Stimulated activated naive B cell treated with anti-CD40 and anti-IgM and Interleukin-4, amounts not matched to agents 10 μg/mL and 1 μg/mL and 100 μg/mL, for 72 hours (primary cell): ENCODE results near the gene DAPK2.
A peak's percentile ranks its signal among the peaks of the same experiment; 100 is the strongest.

Experiments used
- ATAC-seq, 2 donors: fragments of 150-1000 bp; cut with Tn5 transposase; replicated peaks; 2 replicates each; pipeline ENCODE4 v1.10.0; 2021; ENCODE audit warnings: moderate library complexity in 1 of 2
- DNase-seq: peaks from one replicate; pipeline ENCODE4 v3.0.0; 2021
- H3K27ac Mint-ChIP-seq: one replicate; pipeline ENCODE4 v1.8.0; 2022; ENCODE audit warnings: mild to moderate bottlenecking, mixed read lengths
- H3K27me3 Mint-ChIP-seq, 2 donors: one replicate each; pipeline ENCODE4 v1.8.0; 2022; ENCODE audit warnings: mixed read lengths in 2 of 2
- H3K36me3 Mint-ChIP-seq, 2 donors: one replicate each; pipeline ENCODE4 v1.8.0; 2022; ENCODE audit warnings: mixed read lengths in 2 of 2, mild to moderate bottlenecking in 1 of 2
- H3K4me1 Mint-ChIP-seq, 2 donors: one replicate each; pipeline ENCODE4 v1.8.0; 2022; ENCODE audit warnings: mixed read lengths in 2 of 2, mild to moderate bottlenecking in 1 of 2
- H3K4me3 Mint-ChIP-seq, 2 donors: one replicate each; pipeline ENCODE4 v1.8.0; 2022; ENCODE audit warnings: mild to moderate bottlenecking in 2 of 2, mixed read lengths in 2 of 2, moderate library complexity in 1 of 2
- H3K9me3 Mint-ChIP-seq, 2 donors: one replicate each; pipeline ENCODE4 v1.8.0; 2022; ENCODE audit warnings: mixed read lengths in 2 of 2, mild to moderate bottlenecking in 1 of 2

DAPK2 gene

DNA sequence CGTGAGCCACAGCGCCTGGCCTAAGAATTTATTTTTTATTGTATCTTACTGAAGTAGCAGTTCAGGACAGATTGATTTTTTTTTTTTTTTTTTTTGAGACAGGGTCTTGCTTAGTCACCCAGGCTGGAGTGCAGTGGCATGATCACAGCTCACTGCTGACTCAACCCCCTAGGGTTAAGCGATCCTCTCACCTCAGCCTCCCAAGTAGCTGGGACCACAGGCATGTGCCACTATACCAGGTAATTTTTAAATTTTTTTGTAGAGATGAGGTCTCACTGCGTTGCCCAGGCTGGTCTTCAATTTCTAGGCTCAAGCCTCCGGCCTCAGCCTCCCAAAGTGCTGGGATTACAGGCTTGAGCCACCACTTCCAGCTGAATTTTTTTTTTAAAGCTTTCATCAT lies 112.8 kb downstream of the DAPK2 start:
- no peaks in the 10 kb centered on the region for H3K36me3 Mint-ChIP-seq
- peaks cover 4 to 5% of the 10 kb centered on the region in 2 donors for H3K4me1 Mint-ChIP-seq
- H3K4me3 Mint-ChIP-seq = no peak overlapping the region
- H3K9me3 Mint-ChIP-seq = no peaks in the 10 kb centered on the region
- no peak for ATAC-seq
- no peaks in the 10 kb centered on the region for H3K27me3 Mint-ChIP-seq
- no peak overlapping the region for H3K27ac Mint-ChIP-seq
- no peak for DNase-seq

DNA sequence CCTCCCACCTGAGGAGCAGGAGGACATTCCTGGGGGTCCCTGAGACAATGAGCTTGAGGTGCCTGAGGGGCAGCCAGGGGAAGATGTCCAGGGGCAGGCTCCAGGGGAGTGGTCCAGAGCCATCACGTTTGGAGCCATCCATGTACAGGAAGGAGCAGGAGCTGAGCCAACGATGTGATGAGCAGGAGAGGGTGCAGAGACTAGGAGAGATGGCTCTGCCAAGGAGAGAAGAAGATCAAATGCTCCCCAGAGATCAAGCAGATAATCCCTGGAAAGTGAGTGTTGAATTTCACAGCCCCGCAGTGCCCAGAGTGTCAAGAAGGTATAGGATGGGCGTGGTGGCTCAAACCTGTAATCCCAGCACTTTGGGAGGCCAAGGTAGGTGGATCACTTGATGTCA lies 114.7 kb downstream of the DAPK2 start:
- Mint-ChIP-seq H3K27ac (no peak overlapping the region), H3K36me3 (no peaks in the 10 kb centered on the region), H3K4me3 (no peak overlapping the region), H3K4me1 (peaks cover 0 to 1% of the 10 kb centered on the region in 2 donors), H3K27me3 (no peaks in the 10 kb centered on the region), H3K9me3 (no peaks in the 10 kb centered on the region)
- DNase-seq (no peak), ATAC-seq (no peak)

DNA sequence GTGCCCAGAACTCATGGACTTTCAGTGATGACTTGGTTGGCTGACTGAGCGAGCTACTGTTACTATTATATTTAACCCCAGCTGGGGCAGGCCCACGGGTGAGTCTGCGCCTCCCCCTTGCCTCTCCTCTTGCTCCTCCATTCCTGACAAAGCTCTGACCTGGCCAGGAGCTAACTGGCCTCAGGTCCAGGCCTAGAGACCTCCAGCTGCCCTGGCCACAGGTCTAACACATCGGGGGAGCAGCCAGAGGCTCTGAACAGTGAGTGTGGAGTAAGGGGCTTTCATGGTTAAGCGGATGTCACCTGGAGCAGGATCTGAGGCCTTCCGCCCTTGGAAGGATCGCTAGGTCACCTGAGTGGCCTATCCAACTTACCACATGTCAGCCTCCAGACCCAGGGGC lies 116.3 kb downstream of the DAPK2 start:
- Mint-ChIP-seq H3K27ac (no peak overlapping the region), H3K9me3 (no peaks in the 10 kb centered on the region), H3K4me1 (peaks cover 0 to 1% of the 10 kb centered on the region in 2 donors), H3K36me3 (no peaks in the 10 kb centered on the region), H3K4me3 (no peak overlapping the region), H3K27me3 (no peaks in the 10 kb centered on the region)
- DNase-seq (no peak), ATAC-seq (no peak)

DNA sequence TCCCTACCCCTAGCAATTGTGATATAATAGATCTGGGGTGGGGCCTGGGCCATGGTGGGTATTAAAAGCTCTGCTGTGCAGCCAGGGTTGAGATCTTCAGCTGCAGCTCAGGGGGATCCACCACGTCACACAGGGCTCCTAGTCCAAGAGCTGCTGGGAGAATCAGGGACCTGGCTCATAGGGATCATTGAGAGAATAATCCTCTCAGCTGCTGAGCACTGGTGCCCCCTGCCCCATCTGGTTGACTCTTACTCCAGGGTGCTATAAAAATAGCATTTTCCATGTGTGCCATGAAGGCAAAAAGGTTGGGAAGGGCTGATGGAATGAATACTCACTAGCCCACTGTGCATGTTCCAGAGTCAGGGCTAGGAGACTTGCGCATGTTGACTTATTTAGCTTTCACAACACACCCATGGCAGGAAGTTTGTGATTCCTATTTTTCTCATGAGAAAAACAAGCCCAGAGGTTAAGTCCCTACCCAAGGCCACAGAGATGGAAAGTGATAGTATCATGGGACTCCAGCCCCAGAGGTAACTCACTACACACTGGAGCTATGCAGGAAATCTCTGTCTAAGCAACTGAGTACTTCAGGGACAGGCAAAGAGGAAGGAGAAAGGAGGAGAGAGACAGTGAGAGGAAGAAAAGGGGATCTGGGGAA lies 118.0 kb downstream of the DAPK2 start:
- H3K4me3 Mint-ChIP-seq = no peak overlapping the region

DNA sequence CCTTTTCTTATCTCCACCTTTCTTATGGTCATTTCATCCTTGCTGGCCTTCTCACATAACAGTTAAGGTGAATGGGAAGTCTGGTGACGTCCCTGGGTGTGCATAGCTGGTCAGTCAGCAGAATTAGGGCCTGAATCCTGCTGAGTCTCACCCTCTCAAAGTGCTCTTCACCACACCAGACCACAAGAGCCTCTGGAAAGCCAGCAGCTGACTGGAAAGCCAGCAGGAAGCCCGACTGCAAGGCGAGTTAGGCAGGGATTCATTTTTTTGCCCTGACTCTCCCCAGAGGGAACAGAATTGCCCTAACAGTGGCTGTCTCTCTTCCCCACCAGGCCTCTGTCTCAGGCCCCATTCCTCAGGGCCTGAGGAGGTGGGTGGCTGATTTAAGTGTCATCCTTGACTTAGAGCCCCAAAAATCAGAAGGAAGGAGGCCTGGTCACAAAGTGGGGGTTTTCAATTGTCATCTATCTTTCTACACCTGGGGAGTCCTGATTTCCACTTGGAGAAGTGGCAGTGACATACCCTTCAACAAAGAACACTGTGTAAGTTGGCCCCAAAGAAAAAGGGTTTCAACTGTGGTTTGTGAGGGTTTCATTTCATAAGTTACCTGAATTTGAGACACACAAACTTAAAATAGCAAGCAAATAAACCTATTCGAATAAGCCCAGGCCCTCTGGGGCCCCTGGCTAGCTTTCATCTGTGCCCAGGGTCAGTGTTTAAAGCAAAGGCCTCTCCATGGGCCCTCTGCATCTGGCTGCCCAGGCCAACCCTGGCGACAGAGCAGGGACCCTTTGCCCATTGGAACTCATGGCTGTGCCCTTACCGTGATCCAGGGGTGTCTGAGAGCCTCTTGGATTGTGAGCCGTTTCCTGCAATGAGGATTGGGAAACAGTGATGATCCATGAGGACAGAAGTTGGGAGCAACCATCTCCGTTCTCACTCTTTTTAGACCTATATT lies 122.0 kb downstream of the DAPK2 start:
- ATAC-seq (no peak), DNase-seq (no peak)
- Mint-ChIP-seq H3K9me3 (no peaks in the 10 kb centered on the region), H3K4me3 (no peak overlapping the region), H3K27me3 (no peaks in the 10 kb centered on the region), H3K4me1 (peaks cover 14 to 27% of the 10 kb centered on the region in 2 donors), H3K36me3 (no peaks in the 10 kb centered on the region), H3K27ac (no peak overlapping the region)

More for the DNA sequence above, 118.0 kb downstream of the DAPK2 start:
- no peaks in the 10 kb centered on the region for H3K27me3 Mint-ChIP-seq
- H3K36me3 Mint-ChIP-seq = no peaks in the 10 kb centered on the region
- no peak for DNase-seq
- no peak for ATAC-seq
- H3K9me3 Mint-ChIP-seq = no peaks in the 10 kb centered on the region
- H3K4me1 Mint-ChIP-seq = peaks cover 1 to 5% of the 10 kb centered on the region in 2 donors
- no peak overlapping the region for H3K27ac Mint-ChIP-seq

DNA sequence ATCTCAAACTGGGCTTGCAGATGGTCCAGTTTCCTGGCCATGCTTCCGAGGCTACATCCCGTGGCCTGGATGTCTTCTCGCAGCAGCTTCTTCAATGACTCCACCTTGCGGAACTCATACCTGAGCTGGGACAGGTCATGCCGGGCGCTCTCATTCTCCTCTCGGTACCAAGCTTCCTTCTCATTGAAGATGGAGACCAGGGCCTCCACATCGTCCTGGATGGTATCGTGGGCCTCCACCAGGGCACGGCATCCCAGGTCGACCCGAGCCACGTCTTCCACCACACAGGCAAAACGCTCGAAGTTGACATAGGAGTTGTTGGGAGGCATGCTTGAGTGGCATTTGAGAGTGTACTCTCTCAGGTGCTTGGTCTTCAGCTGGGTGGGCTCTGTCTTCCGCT lies 123.4 kb downstream of the DAPK2 start:
- peaks cover 0 to 2% of the 10 kb centered on the region in 2 donors for H3K27me3 Mint-ChIP-seq
- H3K36me3 Mint-ChIP-seq = no peaks in the 10 kb centered on the region
- no peaks in the 10 kb centered on the region for H3K9me3 Mint-ChIP-seq
- H3K4me3 Mint-ChIP-seq = no peak overlapping the region
- DNase-seq = no peak
- H3K4me1 Mint-ChIP-seq = peaks cover 14 to 32% of the 10 kb centered on the region in 2 donors
- H3K27ac Mint-ChIP-seq = no peak overlapping the region
- no peak for ATAC-seq

DNA sequence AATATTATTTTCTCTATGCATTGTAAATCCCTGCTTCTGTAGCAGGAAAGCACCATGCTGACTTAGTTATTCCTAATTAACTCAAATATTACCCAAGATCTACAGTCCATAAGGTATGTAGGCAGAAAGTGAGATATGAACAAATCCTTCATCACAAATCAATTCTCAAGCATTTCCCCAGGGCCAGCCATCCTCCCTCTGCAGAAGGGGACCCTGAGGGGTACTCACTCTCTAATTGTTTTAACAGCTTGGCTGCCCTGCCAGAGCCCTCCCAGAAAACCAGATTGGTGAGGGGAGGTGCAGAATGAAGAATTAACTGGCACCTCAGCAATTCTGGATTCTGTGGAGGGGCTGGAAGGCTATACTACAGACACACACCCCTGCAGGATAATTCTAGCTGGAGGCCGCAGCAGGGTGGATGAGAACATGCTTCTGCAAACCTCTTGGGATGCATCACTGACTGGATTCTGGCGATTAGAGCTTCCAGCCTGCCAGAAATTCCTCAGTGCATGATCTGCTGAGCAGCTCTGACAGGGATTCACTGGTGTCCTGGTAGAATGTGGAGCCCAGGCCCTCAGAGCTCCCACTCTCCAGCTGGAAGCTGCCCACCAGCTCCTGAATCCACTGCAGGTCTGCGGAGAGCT lies 123.9 kb downstream of the DAPK2 start:
- no peak overlapping the region for H3K27ac Mint-ChIP-seq
- no peaks in the 10 kb centered on the region for H3K36me3 Mint-ChIP-seq
- no peak for DNase-seq
- no peak for ATAC-seq
- H3K4me3 Mint-ChIP-seq = no peak overlapping the region
- peaks cover 0 to 7% of the 10 kb centered on the region in 2 donors for H3K27me3 Mint-ChIP-seq
- peaks cover 14 to 38% of the 10 kb centered on the region in 2 donors for H3K4me1 Mint-ChIP-seq
- H3K9me3 Mint-ChIP-seq = no peaks in the 10 kb centered on the region

DNA sequence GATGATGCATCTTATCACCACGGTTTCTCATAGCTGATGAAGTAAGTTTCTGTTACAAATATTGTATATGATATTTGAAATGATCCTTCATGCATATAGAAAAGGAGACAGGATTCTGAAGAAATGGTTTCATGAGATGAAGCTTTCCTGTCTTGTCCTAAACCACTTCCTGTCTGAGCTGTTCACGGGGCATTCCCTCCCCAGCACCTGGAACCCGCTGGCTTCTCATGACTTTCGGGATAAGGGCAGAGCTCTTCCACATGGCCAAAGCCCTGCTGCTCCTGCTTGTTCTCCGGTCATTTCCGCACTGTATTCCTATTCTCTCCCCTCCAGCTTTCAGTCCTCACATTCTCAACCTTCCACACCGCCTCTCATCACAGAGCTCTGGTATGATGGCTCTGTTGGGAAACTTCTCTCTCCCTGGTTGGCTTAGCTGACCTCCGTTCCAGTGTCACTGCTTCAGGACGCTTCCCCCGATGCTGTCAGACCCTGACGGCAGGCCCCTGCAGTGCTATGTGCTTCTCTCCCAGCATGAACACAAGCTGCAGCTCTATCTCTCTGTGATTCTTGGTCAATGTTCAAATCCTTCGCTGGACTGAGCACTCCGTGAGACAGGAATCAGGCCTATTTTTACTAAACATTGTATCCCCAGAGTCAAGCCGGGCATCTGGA lies 125.6 kb downstream of the DAPK2 start:
- no peak overlapping the region for H3K4me3 Mint-ChIP-seq
- H3K9me3 Mint-ChIP-seq = no peaks in the 10 kb centered on the region

DNA sequence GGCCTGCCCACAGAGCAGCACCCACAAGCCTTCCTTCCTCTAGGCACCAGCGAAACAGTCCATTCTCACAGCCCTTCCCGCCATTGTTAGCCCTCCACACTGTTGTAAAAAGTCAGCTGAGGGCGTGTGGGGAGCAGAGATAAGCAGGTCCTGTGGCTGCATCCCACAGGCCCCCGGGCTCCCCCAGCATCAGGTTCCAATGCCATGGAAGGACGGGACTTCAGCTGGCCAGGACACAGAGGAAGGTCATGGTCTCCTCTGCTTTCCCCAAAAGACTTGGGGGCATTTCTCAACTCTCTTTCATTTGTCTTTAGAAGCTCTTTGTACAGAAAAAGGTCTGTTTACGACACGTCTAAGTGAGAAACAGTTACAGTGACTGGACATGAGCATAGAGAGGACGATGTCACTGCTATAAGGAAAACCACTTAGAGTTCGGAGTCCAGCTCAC lies 127.4 kb downstream of the DAPK2 start:
- Mint-ChIP-seq H3K27ac (no peak overlapping the region), H3K4me3 (no peak overlapping the region), H3K27me3 (peaks cover 0 to 11% of the 10 kb centered on the region in 2 donors), H3K36me3 (no peaks in the 10 kb centered on the region), H3K4me1 (peaks cover 26 to 61% of the 10 kb centered on the region in 2 donors), H3K9me3 (no peaks in the 10 kb centered on the region)
- DNase-seq (no peak), ATAC-seq (no peak)

More for the DNA sequence above, 125.6 kb downstream of the DAPK2 start:
- DNase-seq = no peak
- Mint-ChIP-seq H3K27ac (peak overlapping the region; percentile 27), H3K36me3 (no peaks in the 10 kb centered on the region), H3K27me3 (peaks cover 0 to 7% of the 10 kb centered on the region in 2 donors), H3K4me1 (peaks cover 19 to 47% of the 10 kb centered on the region in 2 donors)
- ATAC-seq = peak; percentile 45 to 58

DNA sequence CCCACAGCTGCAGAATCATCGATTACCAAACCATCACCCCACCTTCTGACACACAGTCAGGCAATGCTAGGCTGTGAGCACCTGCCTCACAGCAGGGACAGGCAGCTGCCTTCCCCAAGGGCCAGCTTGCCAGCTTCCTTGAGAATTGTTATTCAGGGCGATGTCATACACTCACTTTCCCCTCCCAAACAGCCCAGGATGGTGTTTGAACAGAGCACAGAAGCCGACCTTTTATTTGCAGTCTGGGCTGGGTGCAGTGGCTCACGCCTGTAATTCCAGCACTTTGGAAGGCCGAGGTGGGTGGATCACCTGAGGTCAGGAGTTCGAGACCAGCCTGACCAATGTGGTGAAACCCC lies 128.0 kb downstream of the DAPK2 start:
- Mint-ChIP-seq H3K4me3 (no peak overlapping the region), H3K27me3 (peaks cover 0 to 12% of the 10 kb centered on the region in 2 donors), H3K4me1 (peaks cover 26 to 61% of the 10 kb centered on the region in 2 donors), H3K36me3 (no peaks in the 10 kb centered on the region), H3K9me3 (no peaks in the 10 kb centered on the region), H3K27ac (no peak overlapping the region)
- DNase-seq (no peak), ATAC-seq (no peak)

DNA sequence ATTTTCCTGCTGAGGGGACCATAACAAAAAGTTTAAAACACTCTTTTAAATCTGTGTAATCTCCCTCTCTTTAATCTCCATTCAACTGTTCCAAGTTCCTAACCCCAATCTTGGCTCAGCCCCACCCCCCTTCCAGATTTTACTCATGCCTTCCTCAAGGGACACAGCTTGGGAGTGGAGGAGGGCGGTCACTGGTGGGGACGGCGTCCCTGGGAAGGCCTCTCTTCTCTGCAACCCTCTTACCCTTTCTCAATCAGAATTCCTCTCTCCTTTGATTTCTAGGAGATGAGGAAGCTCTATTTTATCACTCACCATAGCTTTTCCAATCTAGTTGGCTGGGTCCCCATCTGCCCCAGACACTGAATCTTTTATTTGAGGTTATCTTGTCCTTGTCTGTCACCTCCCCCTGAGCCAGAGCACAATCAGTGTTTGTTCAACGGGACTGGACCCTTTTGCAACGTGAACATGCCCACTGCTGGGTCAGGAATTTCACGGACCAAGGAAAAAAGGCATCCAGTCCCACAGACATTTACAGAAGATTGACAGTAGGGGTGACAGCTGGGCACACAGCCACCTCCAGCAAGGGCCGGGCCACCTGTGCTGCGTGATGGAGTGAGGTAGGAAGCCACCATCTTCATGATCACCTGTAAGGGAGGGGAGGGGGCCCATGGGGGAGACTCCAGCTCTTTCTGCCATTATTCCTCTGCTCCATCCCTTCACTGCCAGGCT lies 128.5 kb downstream of the DAPK2 start:
- Mint-ChIP-seq H3K27ac (peak overlapping the region; percentile 49), H3K27me3 (peaks cover 0 to 12% of the 10 kb centered on the region in 2 donors), H3K4me1 (peaks cover 26 to 61% of the 10 kb centered on the region in 2 donors), H3K9me3 (no peaks in the 10 kb centered on the region), H3K4me3 (no peak overlapping the region), H3K36me3 (no peaks in the 10 kb centered on the region)
- no peak for DNase-seq
- no peak for ATAC-seq

DNA sequence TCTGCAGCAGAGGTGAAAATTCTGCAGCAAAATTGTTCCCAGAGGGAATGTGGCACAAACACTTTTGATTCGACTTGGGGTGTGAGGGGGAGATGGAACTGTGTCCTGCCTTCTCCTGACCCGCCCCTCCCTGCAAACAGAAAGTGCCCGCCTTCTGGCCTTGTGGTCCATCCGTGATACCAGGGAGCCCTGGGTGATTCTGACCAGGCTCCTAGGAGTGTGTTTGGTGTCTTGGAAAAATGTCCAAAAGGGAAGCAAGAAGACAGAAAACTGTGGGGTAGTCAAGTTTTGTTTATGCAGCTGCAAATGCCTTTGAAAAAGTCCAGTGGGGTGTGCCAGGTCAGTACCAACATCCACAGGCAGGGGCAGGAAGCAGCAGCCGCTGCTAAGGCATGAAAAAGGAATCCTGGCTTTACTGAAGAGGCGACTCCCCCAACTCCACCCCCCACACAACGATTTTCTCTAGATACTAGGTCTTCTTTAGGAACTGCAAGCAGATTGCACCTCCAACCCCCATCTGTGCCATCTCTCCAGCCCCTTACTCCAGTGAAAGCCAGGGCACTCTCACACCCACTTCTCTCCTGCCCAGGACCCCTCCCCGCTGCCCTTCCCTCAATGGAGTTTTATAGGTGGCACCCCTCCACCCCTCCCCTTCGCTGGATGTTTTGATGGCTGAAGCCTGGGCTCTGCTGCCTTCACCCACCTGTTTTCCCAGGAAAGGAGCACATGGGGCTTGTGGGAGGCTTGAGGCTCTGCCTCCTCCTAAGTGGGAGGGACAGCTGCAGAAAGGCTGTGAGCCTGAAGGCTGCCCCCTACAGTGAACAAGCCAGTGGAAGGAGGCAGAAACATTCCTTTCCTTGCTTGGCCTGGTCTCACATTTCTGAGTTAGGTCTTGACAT lies 130.2 kb downstream of the DAPK2 start:
- Mint-ChIP-seq H3K9me3 (no peaks in the 10 kb centered on the region), H3K4me3 (no peak overlapping the region), H3K27me3 (peaks cover 0 to 12% of the 10 kb centered on the region in 2 donors), H3K27ac (no peak overlapping the region), H3K36me3 (no peaks in the 10 kb centered on the region), H3K4me1 (peaks cover 24 to 58% of the 10 kb centered on the region in 2 donors)
- ATAC-seq = no peak
- no peak for DNase-seq
